H1 (cell line): Measurements from ENCODE around the gene GOLGA2. TPM values are rescaled to one million over a fixed set of nuclear protein-coding genes. Genes with fewer than 3 reads are reported as not detected.

Source experiments
- CTCF ChIA-PET: fragments of 300-600 bp; sonication (Branson Sonifier 250); formaldehyde crosslinking; loops from one replicate; lab custom pipeline; 2021; ENCODE audit not compliant: partially characterized antibody; lab: Charles Lee
- POLR2A ChIA-PET: fragments of 300-600 bp; sonication (Branson Sonifier 250); formaldehyde crosslinking; loops from one replicate; lab custom pipeline; 2021; ENCODE audit warnings: inconsistent platforms; ENCODE audit not compliant: partially characterized antibody; lab: Charles Lee
- DNase-seq, 2 experiments: peaks; one replicate each; pipeline versions ENCODE4 v3.0.0 to v3.0.0-alpha.2; 2010 to 2022; ENCODE audit warnings: low spot score in 2 of 2, low read depth in 1 of 2, mixed read lengths in 1 of 2
- FAIRE-seq: peaks from 2 replicates; lab custom pipeline; 2011; peaks lifted over from hg19 to GRCh38; lab: Jason Lieb, UNC
- H2AFZ ChIP-seq: 2 replicates; pipeline ENCODE4 v1.8.1; 2012; ENCODE audit warnings: low read length, inconsistent platforms
- H2AK5ac ChIP-seq: 2 replicates; pipeline ENCODE4 v1.6.1; 2013; ENCODE audit warnings: low read depth, low read length
- H2BK120ac ChIP-seq: replicated peaks from 2 replicates; pipeline ENCODE3; 2013; ENCODE audit warnings: low read depth, low read length, inconsistent platforms
- H2BK12ac ChIP-seq: 2 replicates; pipeline ENCODE4 v1.6.1; 2013; ENCODE audit warnings: low read depth, low read length
- H2BK15ac ChIP-seq: 2 replicates; pipeline ENCODE4 v1.6.1; 2013; ENCODE audit warnings: low read length
- H2BK20ac ChIP-seq: 2 replicates; pipeline ENCODE4 v1.6.1; 2013; ENCODE audit warnings: low read length
- H2BK5ac ChIP-seq: 2 replicates; pipeline ENCODE4 v1.6.1; 2013; ENCODE audit warnings: low read depth, low read length
- H3K14ac ChIP-seq: 2 replicates; pipeline ENCODE4 v1.6.1; 2013; ENCODE audit warnings: inconsistent platforms; ENCODE audit not compliant: insufficient read length
- H3K18ac ChIP-seq: 2 replicates; pipeline ENCODE4 v1.6.1; 2013; ENCODE audit warnings: low read length; ENCODE audit errors: extremely low read depth
- H3K23ac ChIP-seq: 2 replicates; pipeline ENCODE4 v1.6.1; 2013; ENCODE audit warnings: inconsistent platforms; ENCODE audit not compliant: insufficient read length
- H3K23me2 ChIP-seq: 2 replicates; pipeline ENCODE4 v1.6.1; 2013; ENCODE audit warnings: low read depth, low read length
- H3K27ac ChIP-seq: 2 replicates; pipeline ENCODE4 v1.6.1; 2011; ENCODE audit warnings: low read depth, low read length, inconsistent platforms
- H3K27me3 ChIP-seq, 4 experiments: replicated peaks in 1 of 4; 1 replicate in 1 of 4; 2 replicates in 3 of 4; pipeline versions ENCODE4 v1.6.1 to v1.8.1; 2011 to 2013; ENCODE audit warnings: low read length in 3 of 4, mild to moderate bottlenecking in 3 of 4, inconsistent platforms in 2 of 4, mixed read lengths in 2 of 4, moderate library complexity in 1 of 4; ENCODE audit not compliant: control insufficient read depth in 3 of 4, insufficient read depth in 3 of 4; ENCODE audit errors: extremely low read depth in 1 of 4
- H3K36me3 ChIP-seq, 4 experiments: 2 replicates each; pipeline versions ENCODE4 v1.6.1 to v1.8.1; 2011 to 2013; ENCODE audit warnings: mild to moderate bottlenecking in 4 of 4, low read length in 3 of 4, moderate library complexity in 2 of 4, control low read depth in 1 of 4, inconsistent platforms in 1 of 4; ENCODE audit not compliant: insufficient read depth in 4 of 4, control insufficient read depth in 2 of 4
- H3K4ac ChIP-seq: replicated peaks from 2 replicates; pipeline ENCODE3; 2013; ENCODE audit warnings: low read length, low read depth, mixed read lengths, inconsistent platforms; ENCODE audit not compliant: insufficient read length
- H3K4me1 ChIP-seq, 4 experiments: replicated peaks in 1 of 4; 1 replicate in 1 of 4; 2 replicates in 3 of 4; pipeline versions ENCODE4 v1.6.1 to v1.8.1; 2011 to 2013; ENCODE audit warnings: low read length in 3 of 4, inconsistent platforms in 2 of 4, mixed read lengths in 1 of 4; ENCODE audit not compliant: insufficient read depth in 4 of 4, control insufficient read depth in 3 of 4
- H3K4me2 ChIP-seq, 2 experiments: 2 replicates each; pipeline versions ENCODE4 v1.6.1 to v1.8.1; 2011 to 2013; ENCODE audit warnings: low read depth in 2 of 2, low read length in 2 of 2, control low read depth in 1 of 2, inconsistent platforms in 1 of 2, mild to moderate bottlenecking in 1 of 2; ENCODE audit not compliant: insufficient read depth in 1 of 2
- H3K4me3 ChIP-seq, 4 experiments: fragments of 200-600, 300-600 bp in 1 of 4; sonication (generic), shearing (Covaris generic), sonication (Bioruptor Twin) in 1 of 4; 2 replicates each; pipeline versions ENCODE4 v1.5.1 to v1.8.1; 2011 to 2016; ENCODE audit warnings: low read length in 4 of 4, low read depth in 3 of 4, control low read depth in 2 of 4, inconsistent platforms in 2 of 4, mild to moderate bottlenecking in 2 of 4, mixed read lengths in 1 of 4, moderate library complexity in 1 of 4; ENCODE audit not compliant: insufficient read depth in 2 of 4; ENCODE audit errors: extremely low read depth in 1 of 4
- H3K56ac ChIP-seq: replicated peaks from 2 replicates; pipeline ENCODE3; 2013; ENCODE audit warnings: low read depth, mild to moderate bottlenecking, mixed read lengths, low read length, inconsistent platforms; ENCODE audit not compliant: insufficient read length
- H3K79me1 ChIP-seq: 2 replicates; pipeline ENCODE4 v1.6.1; 2013; ENCODE audit warnings: low read depth, low read length, control low read depth
- H3K79me2 ChIP-seq, 2 experiments: 2 replicates each; pipeline versions ENCODE4 v1.6.1 to v1.8.1; 2012 to 2013; ENCODE audit warnings: low read length in 2 of 2, mild to moderate bottlenecking in 2 of 2, inconsistent platforms in 1 of 2; ENCODE audit not compliant: insufficient read depth in 2 of 2, control insufficient read depth in 1 of 2
- H3K9ac ChIP-seq, 4 experiments: replicated peaks in 1 of 4; 1 replicate in 1 of 4; 2 replicates in 3 of 4; pipeline versions ENCODE4 v1.6.1 to v1.8.1; 2011 to 2013; ENCODE audit warnings: low read depth in 3 of 4, low read length in 3 of 4, control low read depth in 2 of 4, mild to moderate bottlenecking in 2 of 4, moderate library complexity in 2 of 4, inconsistent platforms in 1 of 4; ENCODE audit errors: extremely low read depth in 1 of 4
- H3K9me3 ChIP-seq, 2 experiments: 2 replicates each; pipeline versions ENCODE4 v1.6.1 to v1.8.1; 2012 to 2013; ENCODE audit warnings: mild to moderate bottlenecking in 2 of 2, moderate library complexity in 2 of 2, control low read depth in 1 of 2, inconsistent platforms in 1 of 2, low read depth in 1 of 2, low read length in 1 of 2, mixed read lengths in 1 of 2; ENCODE audit not compliant: insufficient read depth in 2 of 2
- H4K20me1 ChIP-seq, 2 experiments: replicated peaks in 1 of 2; 2 replicates each; pipeline versions ENCODE3 to v1.8.1; 2011 to 2013; ENCODE audit warnings: inconsistent platforms in 2 of 2, low read length in 2 of 2, mild to moderate bottlenecking in 1 of 2; ENCODE audit not compliant: insufficient read depth in 2 of 2, control insufficient read depth in 1 of 2
- H4K5ac ChIP-seq: 2 replicates; pipeline ENCODE4 v1.6.1; 2013; ENCODE audit warnings: low read length, low read depth, mixed read lengths, inconsistent platforms; ENCODE audit not compliant: insufficient read length
- H4K8ac ChIP-seq: 2 replicates; pipeline ENCODE4 v1.8.0; 2013; ENCODE audit warnings: mild to moderate bottlenecking, moderate library complexity, low read length, inconsistent platforms; ENCODE audit not compliant: insufficient read depth; ENCODE audit errors: extremely low read depth
- H4K91ac ChIP-seq: replicated peaks from 2 replicates; pipeline ENCODE3; 2013; ENCODE audit warnings: low read length, mixed read lengths, inconsistent platforms; ENCODE audit not compliant: insufficient read length
- CBX5 ChIP-seq: fragments of 300-800, 300-1000 bp; sonication (generic); IDR thresholded peaks from 2 replicates; pipeline ENCODE4 v1.7.1; 2016; ENCODE audit warnings: antibody characterized with exemption, low read length, low read depth
- CBX8 ChIP-seq: fragments of 300-800, 300-1000 bp; sonication (generic); IDR thresholded peaks from 2 replicates; pipeline ENCODE4 v1.7.1; 2016; ENCODE audit warnings: low read depth, low read length, borderline replicate concordance
- POU5F1 ChIP-seq: IDR thresholded peaks from 2 replicates; pipeline ENCODE4 v1.6.1; 2011; ENCODE audit warnings: low read depth, mild to moderate bottlenecking, low read length, moderate library complexity
- RAD21 ChIP-seq, 2 experiments: IDR thresholded peaks in 1 of 2; conservative IDR thresholded peaks in 1 of 2; 2 replicates each; pipeline ENCODE4 v1.6.1; 2011; ENCODE audit warnings: low read depth in 2 of 2, low read length in 2 of 2, improper control_type of control experiment in 1 of 2, inconsistent platforms in 1 of 2, mild to moderate bottlenecking in 1 of 2, moderate library complexity in 1 of 2
- SP4 ChIP-seq: IDR thresholded peaks from 2 replicates; pipeline ENCODE4 v1.6.1; 2012; ENCODE audit warnings: low read length, inconsistent platforms
- WGBS, 2 experiments: shearing (Covaris generic) in 1 of 2; methylation state at CpG; one replicate each; pipeline versions ENCODE4 v1.1.6 to v1.1.7; 2013 to 2015; ENCODE audit warnings: low lambda C conversion rate in 2 of 2, mixed read lengths in 2 of 2, inconsistent platforms in 1 of 2, low coverage in 1 of 2, missing lambda C conversion rate in 1 of 2; ENCODE audit not compliant: insufficient replicate concordance in 2 of 2, insufficient coverage in 1 of 2, insufficient read length in 1 of 2; ENCODE audit errors: extremely low coverage in 1 of 2, missing lambda C conversion rate in 1 of 2; 5-methylcytosine and 5-hydroxymethylcytosine counted together
- polyA plus RNA-seq, 7 experiments: library from polyadenylated mRNA; depleted of rRNA in 3 of 7; stranded (reverse) in 5 of 7; unstranded in 2 of 7; fragments of >200 nt in 5 of 7; fragments of 200-250 nt in 2 of 7; gene quantifications; 1 replicate in 5 of 7; 2 replicates in 1 of 7; 4 replicates in 1 of 7; pipeline versions ENCODE4 v1.2.1 to v1.2.3, GENCODE V29; 2011 to 2013; ENCODE audit warnings: missing spikeins in 2 of 7, mixed read lengths in 2 of 7
- total RNA-seq: library from RNA; stranded (reverse); fragmentation: NEBNext Ultra II Directional; extraction: Animal tissue kit (Norgen Biotek cat#: 25700); gene quantifications from 2 replicates; pipeline ENCODE4 v1.2.1, GENCODE V29; 2021
- TF ChIP-seq, protein P1 (sequence below), 3 experiments: IDR thresholded peaks; 1 replicate in 2 of 3; 2 replicates in 1 of 3; pipeline versions ENCODE4 v1.5.1 to v1.6.1; 2011; ENCODE audit warnings: low read length in 3 of 3, mild to moderate bottlenecking in 3 of 3, inconsistent platforms in 2 of 3, low read depth in 1 of 3, moderate library complexity in 1 of 3; ENCODE audit not compliant: insufficient read depth in 1 of 3; ENCODE audit errors: control extremely low read depth in 1 of 3

Gene GOLGA2
- total and polyA plus RNA-seq, 2 of the 8 experiments (the other 6 are each of a cell fraction or from before 2014, with no cell fraction given): 13.1 to 43.6 TPM

DNA sequence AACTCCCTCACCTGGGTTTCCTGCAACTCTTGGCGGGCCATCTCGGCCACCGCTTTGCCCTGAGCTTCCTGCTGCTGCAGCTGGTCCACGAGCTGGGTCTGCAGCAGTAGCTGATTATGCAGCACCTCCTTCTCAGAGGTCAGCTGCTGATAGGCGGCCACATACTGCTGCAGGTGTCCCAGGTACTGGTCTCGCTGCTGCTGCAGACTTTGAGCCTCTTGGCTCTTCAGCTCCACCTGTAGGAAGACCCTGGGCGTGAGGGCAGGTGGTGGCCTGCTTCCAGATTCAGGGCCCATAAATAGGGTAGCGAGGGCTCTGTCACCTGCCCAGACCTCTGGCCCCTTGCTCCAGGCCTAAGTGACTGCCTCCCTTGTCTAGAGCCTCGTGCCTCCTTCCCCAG, 16.7 kb downstream of the GOLGA2 start:
- Histone ChIP-seq H2BK5ac (no peak overlapping the region), H2BK15ac (no peak overlapping the region), H3K4me2 (no peak overlapping the region), H3K4me1 (peaks cover 0 to 3% (median 1%) of the 10 kb centered on the region in 4 experiments; a peak in 2 of 7 replicates), H3K4me3 (no peak overlapping the region), H3K36me3 (peaks cover 5 to 33% (median 20%) of the 10 kb centered on the region in 4 experiments; a peak in 6 of 8 replicates), H3K27me3 (no peaks in the 10 kb centered on the region), H4K5ac (no peak overlapping the region), H2BK120ac (no peak overlapping the region), H2BK12ac (no peak overlapping the region), H3K9me3 (no peaks in the 10 kb centered on the region), H3K23ac (no peak overlapping the region), H3K56ac (no peak overlapping the region), H2AFZ (no peak overlapping the region), H4K8ac (no peak overlapping the region), H3K9ac (no peak overlapping the region), H3K23me2 (no peaks in the 10 kb centered on the region), H3K79me2 (no peaks in the 10 kb centered on the region), H3K27ac (no peak overlapping the region), H4K20me1 (peaks cover 5 to 9% of the 10 kb centered on the region in 2 experiments), H2BK20ac (no peak overlapping the region), H3K79me1 (no peaks in the 10 kb centered on the region), H4K91ac (no peak overlapping the region), H3K18ac (no peak overlapping the region), H3K4ac (no peak overlapping the region), H3K14ac (no peak overlapping the region), H2AK5ac (no peak overlapping the region)
- ChIA-PET POLR2A (interaction anchor here (0.6 to 2.8 kb wide), 9 partner anchors 9 to 82 kb away, joined by 3 to 7 read pairs (median 3); no protein-coding TSS in a partner anchor), CTCF (interaction anchor here (0.6 to 7.9 kb wide), 13 partner anchors 9 to 234 kb away, joined by 3 to 58 read pairs (median 4); partner anchors contain the start of genes GOLGA2 and SWI5)
- 89% methylated on average over 9 of the region's 9 CpGs; no CpG with 5 or more reads in 1 of the 2 experiments for WGBS, 2 experiments
- DNase-seq (peak in 1 of 2 experiments; percentile 69), FAIRE-seq (no peak)
- no peak for TF ChIP-seq CBX5
- TF ChIP-seq CBX8: no peak
- TF ChIP-seq, protein P1, sequence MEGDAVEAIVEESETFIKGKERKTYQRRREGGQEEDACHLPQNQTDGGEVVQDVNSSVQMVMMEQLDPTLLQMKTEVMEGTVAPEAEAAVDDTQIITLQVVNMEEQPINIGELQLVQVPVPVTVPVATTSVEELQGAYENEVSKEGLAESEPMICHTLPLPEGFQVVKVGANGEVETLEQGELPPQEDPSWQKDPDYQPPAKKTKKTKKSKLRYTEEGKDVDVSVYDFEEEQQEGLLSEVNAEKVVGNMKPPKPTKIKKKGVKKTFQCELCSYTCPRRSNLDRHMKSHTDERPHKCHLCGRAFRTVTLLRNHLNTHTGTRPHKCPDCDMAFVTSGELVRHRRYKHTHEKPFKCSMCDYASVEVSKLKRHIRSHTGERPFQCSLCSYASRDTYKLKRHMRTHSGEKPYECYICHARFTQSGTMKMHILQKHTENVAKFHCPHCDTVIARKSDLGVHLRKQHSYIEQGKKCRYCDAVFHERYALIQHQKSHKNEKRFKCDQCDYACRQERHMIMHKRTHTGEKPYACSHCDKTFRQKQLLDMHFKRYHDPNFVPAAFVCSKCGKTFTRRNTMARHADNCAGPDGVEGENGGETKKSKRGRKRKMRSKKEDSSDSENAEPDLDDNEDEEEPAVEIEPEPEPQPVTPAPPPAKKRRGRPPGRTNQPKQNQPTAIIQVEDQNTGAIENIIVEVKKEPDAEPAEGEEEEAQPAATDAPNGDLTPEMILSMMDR (IDR thresholded peaks at IDR 0.05; ENCODE audit: control extremely low read depth in 1 of 3, insufficient read depth in 1 of 3, low read depth in 1 of 3, low read length in 3 of 3): peak in 2 of 3 experiments; percentile 62 to 63; a peak in 3 of 4 replicates
- peak in 1 of 2 experiments; percentile 51; a peak in 2 of 4 replicates for TF ChIP-seq RAD21 (IDR thresholded peaks at IDR 0.05 in 1 of 2, conservative IDR thresholded peaks at IDR 0.05 in 1 of 2; ENCODE audit: low read depth in 2 of 2, low read length in 2 of 2)
- TF ChIP-seq SP4: no peak
- no peak for TF ChIP-seq POU5F1
